ENCODE data around the gene RTP1.

The RTP1 gene

DNA sequence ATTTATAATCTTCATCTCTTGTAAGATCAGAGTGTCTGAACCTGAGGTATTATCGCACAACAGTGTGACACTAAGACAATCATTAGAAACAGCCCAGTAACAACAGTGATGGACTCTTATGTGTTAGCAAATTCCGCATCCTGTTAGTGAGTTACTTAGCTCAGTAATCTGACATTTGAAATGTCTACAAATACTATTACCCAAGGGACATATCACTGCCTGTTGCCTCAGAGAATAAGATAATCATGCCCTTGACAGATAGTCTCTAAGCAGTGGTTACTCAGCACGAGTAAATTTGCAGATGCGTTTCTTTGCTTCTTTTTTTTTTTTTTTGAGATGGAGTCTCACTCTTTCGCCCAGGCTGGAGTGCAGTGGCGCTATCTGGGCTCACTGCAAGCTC lies 13.4 kb upstream of the RTP1 start:
- TF ChIP-seq, protein P1, sequence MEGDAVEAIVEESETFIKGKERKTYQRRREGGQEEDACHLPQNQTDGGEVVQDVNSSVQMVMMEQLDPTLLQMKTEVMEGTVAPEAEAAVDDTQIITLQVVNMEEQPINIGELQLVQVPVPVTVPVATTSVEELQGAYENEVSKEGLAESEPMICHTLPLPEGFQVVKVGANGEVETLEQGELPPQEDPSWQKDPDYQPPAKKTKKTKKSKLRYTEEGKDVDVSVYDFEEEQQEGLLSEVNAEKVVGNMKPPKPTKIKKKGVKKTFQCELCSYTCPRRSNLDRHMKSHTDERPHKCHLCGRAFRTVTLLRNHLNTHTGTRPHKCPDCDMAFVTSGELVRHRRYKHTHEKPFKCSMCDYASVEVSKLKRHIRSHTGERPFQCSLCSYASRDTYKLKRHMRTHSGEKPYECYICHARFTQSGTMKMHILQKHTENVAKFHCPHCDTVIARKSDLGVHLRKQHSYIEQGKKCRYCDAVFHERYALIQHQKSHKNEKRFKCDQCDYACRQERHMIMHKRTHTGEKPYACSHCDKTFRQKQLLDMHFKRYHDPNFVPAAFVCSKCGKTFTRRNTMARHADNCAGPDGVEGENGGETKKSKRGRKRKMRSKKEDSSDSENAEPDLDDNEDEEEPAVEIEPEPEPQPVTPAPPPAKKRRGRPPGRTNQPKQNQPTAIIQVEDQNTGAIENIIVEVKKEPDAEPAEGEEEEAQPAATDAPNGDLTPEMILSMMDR (IDR thresholded peaks at IDR 0.05; ENCODE audit: low read depth, low read length, missing control alignments): no peak
- no peak for DNase-seq (ENCODE audit: low read depth)
- no peak overlapping the region for H3K4me3 ChIP-seq (ENCODE audit: low read depth, low read length)

DNA sequence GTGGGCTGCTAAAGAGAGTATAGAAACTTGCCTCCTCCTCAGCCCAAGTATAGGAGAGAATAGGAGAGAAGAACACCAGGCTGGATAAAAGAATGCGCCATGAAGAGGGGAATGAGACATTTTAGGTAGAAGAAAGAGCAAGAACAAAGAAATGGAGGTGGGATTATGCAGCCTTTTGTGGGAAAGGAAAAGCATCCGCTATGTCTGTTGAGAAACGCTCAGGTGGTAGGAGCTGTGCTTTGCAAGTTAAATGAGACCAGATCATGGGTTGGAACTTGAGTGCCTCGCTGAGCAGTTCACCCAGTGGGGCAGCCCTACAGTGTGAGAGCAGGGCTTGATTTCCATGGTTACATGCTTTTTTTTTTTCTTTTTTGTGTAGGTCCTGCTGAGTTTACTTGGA lies 11.5 kb upstream of the RTP1 start:
- H3K4me3 ChIP-seq (ENCODE audit: low read depth, low read length): no peak overlapping the region
- DNase-seq (ENCODE audit: low read depth): no peak
- TF ChIP-seq, protein P1 (IDR thresholded peaks at IDR 0.05; ENCODE audit: low read depth, low read length, missing control alignments): no peak
- in situ Hi-C loops (cut with HindIII; ENCODE audit: low sequenced_read_pairs): no loop called here

More for the DNA sequence above, 13.4 kb upstream of the RTP1 start:
- in situ Hi-C loops (cut with HindIII; ENCODE audit: low sequenced_read_pairs): no loop called here

DNA sequence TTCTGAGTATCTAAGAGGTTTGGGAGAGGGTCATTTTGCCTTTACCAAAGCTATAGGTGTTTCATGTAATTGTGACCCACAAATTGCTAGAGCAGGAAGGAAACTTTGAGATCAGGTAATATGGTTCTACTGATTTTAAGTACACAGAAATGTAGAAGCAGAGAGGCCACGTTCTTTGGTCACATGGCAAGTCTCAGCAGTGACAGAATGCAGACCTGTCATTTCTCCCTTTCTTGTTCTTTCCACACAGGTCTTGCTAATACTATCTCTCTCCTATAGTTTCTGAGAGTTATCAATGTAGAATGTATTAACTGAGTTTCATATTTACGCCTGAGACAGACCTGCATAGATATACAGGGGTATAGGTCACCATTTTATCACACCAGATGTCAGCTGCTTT lies 10.9 kb upstream of the RTP1 start:
- TF ChIP-seq, protein P1 (IDR thresholded peaks at IDR 0.05; ENCODE audit: low read depth, low read length, missing control alignments): no peak
- in situ Hi-C loops (cut with HindIII; ENCODE audit: low sequenced_read_pairs): no loop called here
- no peak overlapping the region for H3K4me3 ChIP-seq (ENCODE audit: low read depth, low read length)
- DNase-seq (ENCODE audit: low read depth): no peak

DNA sequence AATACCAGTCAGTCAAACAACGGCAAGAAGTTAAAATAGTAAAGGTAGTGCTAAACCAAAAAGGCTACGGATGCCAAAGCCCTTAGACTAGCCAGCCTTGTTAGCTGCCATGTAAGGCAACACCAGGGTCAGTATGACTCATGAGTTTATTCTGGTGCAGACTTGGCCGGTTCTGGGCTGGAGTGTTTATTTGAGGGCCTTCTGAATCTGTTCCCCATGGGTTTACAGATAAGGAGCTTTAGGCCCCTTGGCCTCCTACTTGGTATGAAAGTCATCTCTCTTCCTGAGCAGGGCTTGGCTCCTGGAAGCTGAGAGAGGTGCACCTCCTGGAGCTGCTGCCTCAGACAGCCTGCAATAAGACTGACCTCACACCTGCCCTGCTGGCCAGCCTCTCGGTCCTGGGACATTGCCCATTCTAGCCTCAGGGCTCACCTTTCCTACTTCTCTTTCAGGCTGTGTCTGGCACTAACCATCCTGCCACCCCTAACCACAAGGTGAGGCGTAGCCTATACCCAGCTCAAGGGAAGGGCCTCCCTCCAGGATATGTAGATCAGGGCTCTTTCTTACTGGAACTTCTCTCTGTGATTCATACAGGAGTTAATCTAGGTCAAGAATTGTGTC lies 10.4 kb upstream of the RTP1 start:
- no peak overlapping the region for H3K4me3 ChIP-seq (ENCODE audit: low read depth, low read length)
- TF ChIP-seq, protein P1 (IDR thresholded peaks at IDR 0.05; ENCODE audit: low read depth, low read length, missing control alignments): no peak
- in situ Hi-C loops (cut with HindIII; ENCODE audit: low sequenced_read_pairs): no loop called here
- DNase-seq (ENCODE audit: low read depth): peak; percentile 76

DNA sequence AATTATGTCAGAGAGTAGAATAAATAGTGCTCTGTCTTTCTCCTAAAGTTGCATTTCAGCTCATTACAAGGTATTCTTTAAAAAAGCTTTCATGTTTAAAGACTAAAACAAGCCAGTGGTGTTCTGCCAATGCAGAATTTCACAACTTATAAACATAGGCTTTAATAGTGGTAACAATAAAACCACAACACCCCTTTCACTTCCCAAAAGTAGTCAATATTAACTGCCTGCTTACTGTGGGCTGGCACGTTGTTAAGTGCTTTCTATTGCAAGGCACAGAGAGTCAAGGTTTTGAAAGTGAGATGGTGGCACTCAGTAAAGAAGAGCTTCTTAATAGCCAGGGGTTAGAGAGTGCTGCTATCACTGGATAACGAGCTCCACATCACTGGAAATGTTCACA lies 8.4 kb upstream of the RTP1 start:
- TF ChIP-seq, protein P1 (IDR thresholded peaks at IDR 0.05; ENCODE audit: low read depth, low read length, missing control alignments): no peak
- peak; percentile 31 for DNase-seq (ENCODE audit: low read depth)
- in situ Hi-C loops (cut with HindIII; ENCODE audit: low sequenced_read_pairs): no loop called here
- H3K4me3 ChIP-seq (ENCODE audit: low read depth, low read length): no peak overlapping the region

DNA sequence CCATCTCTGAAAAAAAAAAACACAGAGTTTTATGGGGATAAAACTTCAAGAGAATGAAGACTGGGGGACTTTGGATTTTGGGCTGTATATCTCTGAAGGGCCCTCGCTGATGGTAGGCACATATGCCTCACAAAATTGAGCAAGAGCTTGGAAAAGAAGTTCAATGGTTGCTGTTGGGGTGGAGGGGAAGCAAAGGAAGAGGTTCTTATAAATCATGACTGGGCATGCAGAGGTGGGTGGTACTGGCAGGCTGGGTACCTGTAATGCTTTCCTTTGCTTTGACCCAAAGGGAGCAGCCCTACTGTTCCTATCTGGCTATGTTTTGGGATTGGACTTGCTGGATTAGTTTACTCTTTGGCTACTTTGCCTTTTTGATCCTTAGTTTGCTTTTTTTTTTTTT lies 6.0 kb upstream of the RTP1 start:
- H3K4me3 ChIP-seq (ENCODE audit: low read depth, low read length): no peak overlapping the region
- in situ Hi-C loops (cut with HindIII; ENCODE audit: low sequenced_read_pairs): no loop called here
- TF ChIP-seq, protein P1 (IDR thresholded peaks at IDR 0.05; ENCODE audit: low read depth, low read length, missing control alignments): no peak
- DNase-seq (ENCODE audit: low read depth): no peak

All from astrocyte of the cerebellum (primary cell).